ENCODE results near the gene NEDD4L.

DNA sequence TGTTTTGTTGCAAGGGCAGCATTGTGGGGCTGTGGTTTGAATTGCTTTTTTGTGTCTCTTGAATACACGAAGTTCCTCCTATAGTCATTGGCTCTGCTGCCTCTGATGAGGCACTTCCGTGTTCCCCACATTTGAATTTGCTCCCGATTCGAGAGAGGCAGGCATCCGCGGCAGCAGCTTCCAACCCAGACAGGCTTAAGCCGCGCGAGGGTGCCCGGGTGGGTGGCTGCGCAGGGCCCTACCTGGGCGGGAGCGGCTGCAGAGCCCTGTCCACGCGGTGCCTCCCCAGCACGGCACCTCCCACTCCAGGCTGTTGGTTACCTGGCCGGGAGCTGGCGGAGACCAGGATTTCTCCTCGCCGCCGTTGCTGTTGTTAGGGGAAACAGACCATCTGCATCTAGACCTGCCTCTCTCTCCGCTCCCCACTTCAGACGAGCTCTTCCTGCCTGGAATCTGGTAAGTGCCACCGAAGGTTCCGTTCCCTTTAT, 151.3 kb downstream of the NEDD4L start:
- TF ChIP-seq ZNF366 (tag by site-specific recombination; conservative IDR thresholded peaks at IDR 0.05) (no peak), ZNF529 (tag by site-specific recombination; IDR thresholded peaks at IDR 0.05; ENCODE audit: insufficient replicate concordance) (no peak), ZNF585B (tag by site-specific recombination; IDR thresholded peaks at IDR 0.05) (no peak), CTCF (tag by site-specific recombination; IDR thresholded peaks at IDR 0.05) (no peak)
- TF ChIP-seq, protein P1, sequence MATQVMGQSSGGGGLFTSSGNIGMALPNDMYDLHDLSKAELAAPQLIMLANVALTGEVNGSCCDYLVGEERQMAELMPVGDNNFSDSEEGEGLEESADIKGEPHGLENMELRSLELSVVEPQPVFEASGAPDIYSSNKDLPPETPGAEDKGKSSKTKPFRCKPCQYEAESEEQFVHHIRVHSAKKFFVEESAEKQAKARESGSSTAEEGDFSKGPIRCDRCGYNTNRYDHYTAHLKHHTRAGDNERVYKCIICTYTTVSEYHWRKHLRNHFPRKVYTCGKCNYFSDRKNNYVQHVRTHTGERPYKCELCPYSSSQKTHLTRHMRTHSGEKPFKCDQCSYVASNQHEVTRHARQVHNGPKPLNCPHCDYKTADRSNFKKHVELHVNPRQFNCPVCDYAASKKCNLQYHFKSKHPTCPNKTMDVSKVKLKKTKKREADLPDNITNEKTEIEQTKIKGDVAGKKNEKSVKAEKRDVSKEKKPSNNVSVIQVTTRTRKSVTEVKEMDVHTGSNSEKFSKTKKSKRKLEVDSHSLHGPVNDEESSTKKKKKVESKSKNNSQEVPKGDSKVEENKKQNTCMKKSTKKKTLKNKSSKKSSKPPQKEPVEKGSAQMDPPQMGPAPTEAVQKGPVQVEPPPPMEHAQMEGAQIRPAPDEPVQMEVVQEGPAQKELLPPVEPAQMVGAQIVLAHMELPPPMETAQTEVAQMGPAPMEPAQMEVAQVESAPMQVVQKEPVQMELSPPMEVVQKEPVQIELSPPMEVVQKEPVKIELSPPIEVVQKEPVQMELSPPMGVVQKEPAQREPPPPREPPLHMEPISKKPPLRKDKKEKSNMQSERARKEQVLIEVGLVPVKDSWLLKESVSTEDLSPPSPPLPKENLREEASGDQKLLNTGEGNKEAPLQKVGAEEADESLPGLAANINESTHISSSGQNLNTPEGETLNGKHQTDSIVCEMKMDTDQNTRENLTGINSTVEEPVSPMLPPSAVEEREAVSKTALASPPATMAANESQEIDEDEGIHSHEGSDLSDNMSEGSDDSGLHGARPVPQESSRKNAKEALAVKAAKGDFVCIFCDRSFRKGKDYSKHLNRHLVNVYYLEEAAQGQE (tag by site-specific recombination; IDR thresholded peaks at IDR 0.05), result no peak
